ENCODE measurements around the gene GLTPD2.

Gene GLTPD2

GRCh38 chr17:4833178-4833940 is 44.6 kb downstream of the GLTPD2 start, which contains the start of gene MINK1:
TSS of gene MINK1 (plus strand) at chr17:4833340. CDS start at chr17:4833584, 244 bp downstream.
- peak; percentile 74 for DNase-seq (ENCODE audit: low read depth)
- H3K4me3 ChIP-seq (ENCODE audit: low read depth, low read length): peak within 1 kb of the TSS; percentile 83
- TF ChIP-seq, protein P1, sequence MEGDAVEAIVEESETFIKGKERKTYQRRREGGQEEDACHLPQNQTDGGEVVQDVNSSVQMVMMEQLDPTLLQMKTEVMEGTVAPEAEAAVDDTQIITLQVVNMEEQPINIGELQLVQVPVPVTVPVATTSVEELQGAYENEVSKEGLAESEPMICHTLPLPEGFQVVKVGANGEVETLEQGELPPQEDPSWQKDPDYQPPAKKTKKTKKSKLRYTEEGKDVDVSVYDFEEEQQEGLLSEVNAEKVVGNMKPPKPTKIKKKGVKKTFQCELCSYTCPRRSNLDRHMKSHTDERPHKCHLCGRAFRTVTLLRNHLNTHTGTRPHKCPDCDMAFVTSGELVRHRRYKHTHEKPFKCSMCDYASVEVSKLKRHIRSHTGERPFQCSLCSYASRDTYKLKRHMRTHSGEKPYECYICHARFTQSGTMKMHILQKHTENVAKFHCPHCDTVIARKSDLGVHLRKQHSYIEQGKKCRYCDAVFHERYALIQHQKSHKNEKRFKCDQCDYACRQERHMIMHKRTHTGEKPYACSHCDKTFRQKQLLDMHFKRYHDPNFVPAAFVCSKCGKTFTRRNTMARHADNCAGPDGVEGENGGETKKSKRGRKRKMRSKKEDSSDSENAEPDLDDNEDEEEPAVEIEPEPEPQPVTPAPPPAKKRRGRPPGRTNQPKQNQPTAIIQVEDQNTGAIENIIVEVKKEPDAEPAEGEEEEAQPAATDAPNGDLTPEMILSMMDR (IDR thresholded peaks at IDR 0.05; ENCODE audit: low read depth, low read length, missing control alignments): no peak

GRCh38 chr17:4833941-4834680 is 45.3 kb downstream of the GLTPD2 start:
- no peak for DNase-seq (ENCODE audit: low read depth)
- TF ChIP-seq, protein P1 (IDR thresholded peaks at IDR 0.05; ENCODE audit: low read depth, low read length, missing control alignments): no peak
- peak overlapping the region; percentile 83 for H3K4me3 ChIP-seq (ENCODE audit: low read depth, low read length)

DNA sequence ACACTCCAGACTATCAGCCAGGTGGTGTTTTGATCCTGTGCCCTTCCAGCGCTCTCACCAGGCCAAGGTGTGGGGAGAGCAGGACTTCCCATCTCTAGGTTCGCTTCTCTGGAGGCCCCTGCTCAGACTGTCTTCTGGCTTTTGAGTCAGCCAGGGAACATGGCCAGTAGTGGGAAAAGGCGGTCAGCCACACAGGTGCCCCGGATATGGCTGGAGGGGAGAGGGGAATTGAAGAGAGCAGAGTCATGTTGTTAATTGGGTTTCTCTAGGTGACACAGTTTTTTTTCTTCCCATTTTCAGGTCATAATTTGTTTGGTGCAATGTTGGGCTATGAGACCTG is 45.9 kb downstream of the GLTPD2 start:
- no peak for DNase-seq (ENCODE audit: low read depth)
- TF ChIP-seq, protein P1 (IDR thresholded peaks at IDR 0.05; ENCODE audit: low read depth, low read length, missing control alignments): no peak
- H3K4me3 ChIP-seq (ENCODE audit: low read depth, low read length): peak overlapping the region; percentile 83; the same call in 1 of the 2 replicates

DNA sequence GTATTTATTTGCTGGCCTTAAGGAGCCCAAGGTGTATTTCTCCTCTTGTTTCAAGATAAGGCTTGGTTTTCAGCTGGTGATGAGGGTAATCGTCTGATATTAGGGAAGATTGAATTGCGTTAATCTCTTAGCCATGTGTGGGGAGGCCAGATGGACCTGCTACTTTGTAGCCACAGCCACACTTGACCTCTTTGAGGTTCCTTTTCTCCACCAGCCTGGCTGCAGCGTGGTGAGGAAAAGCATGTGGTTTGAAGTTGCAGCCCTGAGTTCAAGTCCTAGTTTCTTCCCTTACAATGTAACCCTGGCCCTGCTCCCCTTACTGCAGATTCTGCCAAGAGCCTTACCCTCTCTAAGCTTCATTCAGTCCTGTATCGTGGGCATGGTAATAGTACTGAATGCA is 47.5 kb downstream of the GLTPD2 start:
- TF ChIP-seq, protein P1 (IDR thresholded peaks at IDR 0.05; ENCODE audit: low read depth, low read length, missing control alignments): no peak
- H3K4me3 ChIP-seq (ENCODE audit: low read depth, low read length): no peak overlapping the region
- DNase-seq (ENCODE audit: low read depth): no peak

- no peak for DNase-seq (ENCODE audit: low read depth)
- TF ChIP-seq, protein P1 (IDR thresholded peaks at IDR 0.05; ENCODE audit: low read depth, low read length, missing control alignments): no peak
- H3K4me3 ChIP-seq (ENCODE audit: low read depth, low read length): no peak overlapping the region
Measured at GRCh38 chr17:4837471-4838308, 48.9 kb downstream of the GLTPD2 start.

DNA sequence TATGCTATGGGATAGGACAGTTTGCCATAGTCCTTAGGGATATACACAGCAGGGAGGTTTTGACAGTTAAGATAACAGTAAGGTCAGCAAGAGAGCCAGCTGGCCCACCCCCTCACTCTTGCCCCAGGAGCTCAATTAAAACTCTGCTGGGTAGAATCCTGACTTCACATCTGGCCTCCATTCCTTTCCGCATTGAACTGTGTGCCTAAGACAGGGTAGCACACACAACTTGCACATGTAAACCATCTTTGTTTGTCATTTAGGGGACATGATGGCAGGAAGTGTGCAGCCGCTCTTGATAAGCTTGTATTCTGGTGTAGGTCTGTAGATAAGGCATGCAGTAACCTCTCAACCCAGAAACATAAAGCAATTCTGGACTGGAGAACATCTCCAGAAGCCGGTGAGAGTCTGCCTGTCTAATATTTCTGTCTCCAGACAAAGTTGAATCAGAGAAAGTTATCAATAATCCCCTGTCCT is 49.6 kb downstream of the GLTPD2 start:
- H3K4me3 ChIP-seq (ENCODE audit: low read depth, low read length): no peak overlapping the region
- TF ChIP-seq, protein P1 (IDR thresholded peaks at IDR 0.05; ENCODE audit: low read depth, low read length, missing control alignments): no peak
- no peak for DNase-seq (ENCODE audit: low read depth)

Data from GM12864 (cell line).